Stimulated activated CD8-positive, alpha-beta memory T cell treated with anti-CD3 and anti-CD28 coated beads, Interleukin-12 subunit alpha, Interleukin-12 subunit beta, amount 100 ng/mL, for 24 hours (primary cell): ENCODE results near the gene ELOB.
A peak's percentile ranks its signal among the peaks of the same experiment; 100 is the strongest.

ENCODE experiments used
- DNase-seq: peaks from one replicate; pipeline ENCODE4 v3.0.0-alpha.2; 2020; ENCODE audit errors: extremely low read depth

Gene ELOB

GRCh38 chr16:2768403-2769089 is 8.5 kb downstream of the ELOB start:
- no peak for DNase-seq

- DNase-seq = no peak
Observed at GRCh38 chr16:2767891-2768290, 9.2 kb downstream of the ELOB start.

GRCh38 chr16:2767140-2767731 is 9.8 kb downstream of the ELOB start:
- DNase-seq = no peak

- no peak for DNase-seq
Observed at GRCh38 chr16:2766430-2767139, 10.5 kb downstream of the ELOB start.

- no peak for DNase-seq
Observed at GRCh38 chr16:2765462-2766404, 11.3 kb downstream of the ELOB start.

- DNase-seq = no peak
Observed at GRCh38 chr16:2764718-2765117, 12.4 kb downstream of the ELOB start.

- DNase-seq = no peak
Observed at GRCh38 chr16:2763173-2763572, 13.9 kb downstream of the ELOB start.

GRCh38 chr16:2762711-2763110 is 14.4 kb downstream of the ELOB start:
- DNase-seq = no peak

GRCh38 chr16:2761886-2762583 is 15.0 kb downstream of the ELOB start:
- DNase-seq = no peak

- no peak for DNase-seq
Observed at GRCh38 chr16:2761472-2761871, 15.6 kb downstream of the ELOB start.

- no peak for DNase-seq
Observed at GRCh38 chr16:2757344-2757743, 19.7 kb downstream of the ELOB start.

GRCh38 chr16:2756288-2757015 is 20.6 kb downstream of the ELOB start:
- DNase-seq = no peak

GRCh38 chr16:2755158-2755557 is 21.9 kb downstream of the ELOB start:
- DNase-seq = no peak

- no peak for DNase-seq
Observed at GRCh38 chr16:2753733-2754020, 23.4 kb downstream of the ELOB start.

- DNase-seq = peak; percentile 39
Observed at GRCh38 chr16:2752850-2753732, 24.0 kb downstream of the ELOB start.

GRCh38 chr16:2752035-2752849 is 24.8 kb downstream of the ELOB start, which contains the start of gene SRRM2:
Gene SRRM2 (plus strand): TSS chr16:2752638. CDS start chr16:2756365, 3,727 bp downstream.
- DNase-seq = peak; percentile 84

GRCh38 chr16:2751577-2752034 is 25.5 kb downstream of the ELOB start:
- DNase-seq = peak; percentile 28

GRCh38 chr16:2749936-2750335 is 27.1 kb downstream of the ELOB start:
- no peak for DNase-seq

- DNase-seq = no peak
Observed at GRCh38 chr16:2749476-2749875, 27.6 kb downstream of the ELOB start.
